ENCODE data around the gene SENP1. TPM values are rescaled to one million over a fixed set of nuclear protein-coding genes. Genes with fewer than 3 reads are reported as not detected.

The SENP1 gene
- total and polyA plus RNA-seq, 2 donors (not counting 3 experiments of a cell fraction or from before 2014, with no cell fraction given): 9.9 to 20.5 TPM

DNA sequence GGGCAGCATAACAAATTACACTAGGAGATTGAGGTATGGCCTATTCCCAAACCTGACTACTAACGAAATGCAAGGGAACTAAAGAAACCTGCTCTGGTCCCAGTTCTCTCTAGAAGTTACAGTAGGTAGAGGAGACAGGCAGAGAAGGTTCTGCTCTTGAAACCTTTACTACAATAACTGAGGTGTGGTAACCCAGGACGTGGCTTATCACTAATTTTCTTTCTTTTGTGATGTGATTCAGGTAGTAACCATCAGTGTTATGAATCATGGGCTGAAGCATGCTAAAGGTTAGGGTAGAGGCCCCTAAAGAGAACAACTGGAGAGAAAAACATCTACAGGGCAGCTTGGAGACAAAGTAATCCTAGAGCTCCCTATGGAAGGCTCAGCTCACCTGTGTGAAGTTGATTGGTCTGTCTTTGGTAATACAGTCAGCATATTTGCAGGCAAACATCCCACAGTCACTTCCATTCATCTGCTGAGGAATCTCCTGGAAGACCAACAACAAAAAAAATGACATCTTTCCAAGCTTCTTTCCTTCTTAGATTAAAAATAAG is 59.8 kb downstream of the SENP1 start:
- Histone ChIP-seq H3K27me3 (ENCODE audit: control insufficient read depth in 2 of 2, insufficient read depth in 2 of 2, low read length in 2 of 2) (no peaks in the 10 kb centered on the region), H3K4me3 (replicated peaks in 1 of 3; ENCODE audit: insufficient read depth in 1 of 3, low read depth in 1 of 3, low read length in 3 of 3) (no peak overlapping the region), H3K9ac (replicated peaks; ENCODE audit: extremely low read depth, insufficient read depth, low read length) (no peak overlapping the region), H4K20me1 (replicated peaks; ENCODE audit: control insufficient read depth, extremely low read depth, insufficient read depth, low read length) (no peaks in the 10 kb centered on the region), H3K9me1 (replicated peaks; ENCODE audit: control insufficient read depth, extremely low read depth, insufficient read depth, low read length) (no peaks in the 10 kb centered on the region), H3K36me3 (ENCODE audit: control insufficient read depth in 2 of 2, extremely low read depth in 1 of 2, insufficient read depth in 2 of 2, low read length in 2 of 2) (peaks cover 5 to 11% of the 10 kb centered on the region in 2 experiments), H3K4me2 (ENCODE audit: insufficient read depth, low read length) (no peak overlapping the region), H3K9me3 (replicated peaks; ENCODE audit: control insufficient read depth, insufficient read depth, low read length) (no peaks in the 10 kb centered on the region), H3K4me1 (ENCODE audit: control insufficient read depth, extremely low read depth, insufficient read depth, low read length) (no peaks in the 10 kb centered on the region), H3K79me2 (ENCODE audit: control insufficient read depth, insufficient read depth, low read length) (no peaks in the 10 kb centered on the region), H3K27ac (ENCODE audit: insufficient read depth, low read depth, low read length) (no peak overlapping the region), H2AFZ (ENCODE audit: low read depth, low read length) (no peak overlapping the region)
- DNase-seq (ENCODE audit: low read depth, low spot score) (no peak), FAIRE-seq (no peak)
- ChIA-PET POLR2A (no interaction called here), CTCF (interaction anchor here (1.2 kb wide), 1 partner anchor 44 kb away, joined by 3 read pairs; no protein-coding TSS in a partner anchor)
- intact Hi-C loops (cut with micrococcal nuclease) (no loop called here), dilution Hi-C loops (cut with MboI; ENCODE audit: extremely low pct_ligation_motif_present, low sequenced_read_pairs) (no loop called here)
- TF ChIP-seq GATA2 (IDR thresholded peaks at IDR 0.05; ENCODE audit: insufficient read depth, insufficient read length, low read depth, low read length): no peak
- no peak for TF ChIP-seq MYC (IDR thresholded peaks at IDR 0.05; ENCODE audit: low read depth, low read length)
- TF ChIP-seq JUN (IDR thresholded peaks at IDR 0.05; ENCODE audit: borderline replicate concordance, insufficient read depth, insufficient read length, low read depth): no peak
- no peak for TF ChIP-seq EZH2 (IDR thresholded peaks at IDR 0.05; ENCODE audit: borderline replicate concordance, low read depth, low read length, severe bottlenecking)
- TF ChIP-seq POLR2A (IDR thresholded peaks at IDR 0.05; ENCODE audit: low read depth, low read length): no peak
- no peak for TF ChIP-seq POLR2AphosphoS5 (IDR thresholded peaks at IDR 0.05; ENCODE audit: insufficient read depth, low read depth, low read length)
- TF ChIP-seq, protein P1, sequence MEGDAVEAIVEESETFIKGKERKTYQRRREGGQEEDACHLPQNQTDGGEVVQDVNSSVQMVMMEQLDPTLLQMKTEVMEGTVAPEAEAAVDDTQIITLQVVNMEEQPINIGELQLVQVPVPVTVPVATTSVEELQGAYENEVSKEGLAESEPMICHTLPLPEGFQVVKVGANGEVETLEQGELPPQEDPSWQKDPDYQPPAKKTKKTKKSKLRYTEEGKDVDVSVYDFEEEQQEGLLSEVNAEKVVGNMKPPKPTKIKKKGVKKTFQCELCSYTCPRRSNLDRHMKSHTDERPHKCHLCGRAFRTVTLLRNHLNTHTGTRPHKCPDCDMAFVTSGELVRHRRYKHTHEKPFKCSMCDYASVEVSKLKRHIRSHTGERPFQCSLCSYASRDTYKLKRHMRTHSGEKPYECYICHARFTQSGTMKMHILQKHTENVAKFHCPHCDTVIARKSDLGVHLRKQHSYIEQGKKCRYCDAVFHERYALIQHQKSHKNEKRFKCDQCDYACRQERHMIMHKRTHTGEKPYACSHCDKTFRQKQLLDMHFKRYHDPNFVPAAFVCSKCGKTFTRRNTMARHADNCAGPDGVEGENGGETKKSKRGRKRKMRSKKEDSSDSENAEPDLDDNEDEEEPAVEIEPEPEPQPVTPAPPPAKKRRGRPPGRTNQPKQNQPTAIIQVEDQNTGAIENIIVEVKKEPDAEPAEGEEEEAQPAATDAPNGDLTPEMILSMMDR (IDR thresholded peaks at IDR 0.05; ENCODE audit: extremely low read depth in 1 of 2, insufficient read depth in 1 of 2, low read depth in 1 of 2, low read length in 2 of 2): no peak
- BruUV-seq (replicated peaks): no TSS peak
